ENCODE results near the gene FNDC3B.

The FNDC3B gene

GRCh38 chr3:172184106-172184822 is 144.9 kb downstream of the FNDC3B start:
- TF ChIP-seq MAX (IDR thresholded peaks at IDR 0.05) (no peak), CREB1 (IDR thresholded peaks at IDR 0.05; ENCODE audit: low read depth) (no peak), CEBPB (IDR thresholded peaks at IDR 0.05) (no peak), EP300 (IDR thresholded peaks at IDR 0.05; ENCODE audit: borderline replicate concordance) (no peak), ZBTB7A (IDR thresholded peaks at IDR 0.05; ENCODE audit: low read depth) (no peak), TCF12 (IDR thresholded peaks at IDR 0.05; ENCODE audit: low read depth) (no peak)

- no peak for TF ChIP-seq EGR1 (IDR thresholded peaks at IDR 0.05)
- no peak for TF ChIP-seq USF1 (IDR thresholded peaks at IDR 0.05)
- no peak for TF ChIP-seq YY1 (IDR thresholded peaks at IDR 0.05; ENCODE audit: low read depth)
- no peak for TF ChIP-seq NFIC (IDR thresholded peaks at IDR 0.05)
- TF ChIP-seq FOXM1 (IDR thresholded peaks at IDR 0.05; ENCODE audit: borderline replicate concordance, low read depth), result no peak
- no peak for TF ChIP-seq CREB1 (IDR thresholded peaks at IDR 0.05; ENCODE audit: low read depth)
- TF ChIP-seq TEAD4 (IDR thresholded peaks at IDR 0.05), result no peak
- TF ChIP-seq MAX (IDR thresholded peaks at IDR 0.05), result no peak
- TF ChIP-seq TCF12 (IDR thresholded peaks at IDR 0.05; ENCODE audit: low read depth), result no peak
- TF ChIP-seq ZBTB7A (IDR thresholded peaks at IDR 0.05; ENCODE audit: low read depth), result no peak
- TF ChIP-seq CEBPB (IDR thresholded peaks at IDR 0.05), result no peak
- no peak for TF ChIP-seq RAD21 (IDR thresholded peaks at IDR 0.05; ENCODE audit: low read depth)
- no peak for TF ChIP-seq REST (IDR thresholded peaks at IDR 0.05; ENCODE audit: low read depth)
- TF ChIP-seq EP300 (IDR thresholded peaks at IDR 0.05; ENCODE audit: borderline replicate concordance), result no peak
- no peak for TF ChIP-seq TAF1 (IDR thresholded peaks at IDR 0.05; ENCODE audit: low read depth)
Observed at GRCh38 chr3:172185907-172186306, 146.5 kb downstream of the FNDC3B start.

GRCh38 chr3:172186607-172187006 is 147.2 kb downstream of the FNDC3B start:
- TF ChIP-seq EP300 (IDR thresholded peaks at IDR 0.05; ENCODE audit: borderline replicate concordance), result no peak
- no peak for TF ChIP-seq EGR1 (IDR thresholded peaks at IDR 0.05)
- TF ChIP-seq TEAD4 (IDR thresholded peaks at IDR 0.05), result no peak
- no peak for TF ChIP-seq ZBTB7A (IDR thresholded peaks at IDR 0.05; ENCODE audit: low read depth)
- TF ChIP-seq MAX (IDR thresholded peaks at IDR 0.05), result no peak
- no peak for TF ChIP-seq CREB1 (IDR thresholded peaks at IDR 0.05; ENCODE audit: low read depth)
- no peak for TF ChIP-seq NFIC (IDR thresholded peaks at IDR 0.05)
- TF ChIP-seq USF1 (IDR thresholded peaks at IDR 0.05), result no peak
- TF ChIP-seq TCF12 (IDR thresholded peaks at IDR 0.05; ENCODE audit: low read depth), result no peak
- TF ChIP-seq YY1 (IDR thresholded peaks at IDR 0.05; ENCODE audit: low read depth), result no peak
- no peak for TF ChIP-seq RAD21 (IDR thresholded peaks at IDR 0.05; ENCODE audit: low read depth)
- no peak for TF ChIP-seq CEBPB (IDR thresholded peaks at IDR 0.05)
- no peak for TF ChIP-seq FOXM1 (IDR thresholded peaks at IDR 0.05; ENCODE audit: borderline replicate concordance, low read depth)
- TF ChIP-seq REST (IDR thresholded peaks at IDR 0.05; ENCODE audit: low read depth), result no peak
- no peak for TF ChIP-seq TAF1 (IDR thresholded peaks at IDR 0.05; ENCODE audit: low read depth)

GRCh38 chr3:172187511-172187910 is 148.1 kb downstream of the FNDC3B start:
- TF ChIP-seq NFIC (IDR thresholded peaks at IDR 0.05), result no peak
- no peak for TF ChIP-seq RAD21 (IDR thresholded peaks at IDR 0.05; ENCODE audit: low read depth)
- TF ChIP-seq ZBTB7A (IDR thresholded peaks at IDR 0.05; ENCODE audit: low read depth), result no peak
- TF ChIP-seq USF1 (IDR thresholded peaks at IDR 0.05), result no peak
- no peak for TF ChIP-seq FOXM1 (IDR thresholded peaks at IDR 0.05; ENCODE audit: borderline replicate concordance, low read depth)
- no peak for TF ChIP-seq MAX (IDR thresholded peaks at IDR 0.05)
- no peak for TF ChIP-seq EP300 (IDR thresholded peaks at IDR 0.05; ENCODE audit: borderline replicate concordance)
- no peak for TF ChIP-seq CREB1 (IDR thresholded peaks at IDR 0.05; ENCODE audit: low read depth)
- no peak for TF ChIP-seq CEBPB (IDR thresholded peaks at IDR 0.05)
- TF ChIP-seq TEAD4 (IDR thresholded peaks at IDR 0.05), result no peak
- TF ChIP-seq YY1 (IDR thresholded peaks at IDR 0.05; ENCODE audit: low read depth), result no peak
- TF ChIP-seq TAF1 (IDR thresholded peaks at IDR 0.05; ENCODE audit: low read depth), result no peak
- no peak for TF ChIP-seq EGR1 (IDR thresholded peaks at IDR 0.05)
- TF ChIP-seq REST (IDR thresholded peaks at IDR 0.05; ENCODE audit: low read depth), result no peak
- TF ChIP-seq TCF12 (IDR thresholded peaks at IDR 0.05; ENCODE audit: low read depth), result no peak

Measured in Ishikawa (cell line).